Measurements from ENCODE around the gene LILRA2.
"Not testable (repeated sequence)": the region's sequence is repeated elsewhere in the genome, so short reads cannot be mapped to it uniquely, and the experiment has no call there.

Gene LILRA2
- 0 to 0.04 (median 0) reads per million in 3 experiments for total RNA-seq

DNA sequence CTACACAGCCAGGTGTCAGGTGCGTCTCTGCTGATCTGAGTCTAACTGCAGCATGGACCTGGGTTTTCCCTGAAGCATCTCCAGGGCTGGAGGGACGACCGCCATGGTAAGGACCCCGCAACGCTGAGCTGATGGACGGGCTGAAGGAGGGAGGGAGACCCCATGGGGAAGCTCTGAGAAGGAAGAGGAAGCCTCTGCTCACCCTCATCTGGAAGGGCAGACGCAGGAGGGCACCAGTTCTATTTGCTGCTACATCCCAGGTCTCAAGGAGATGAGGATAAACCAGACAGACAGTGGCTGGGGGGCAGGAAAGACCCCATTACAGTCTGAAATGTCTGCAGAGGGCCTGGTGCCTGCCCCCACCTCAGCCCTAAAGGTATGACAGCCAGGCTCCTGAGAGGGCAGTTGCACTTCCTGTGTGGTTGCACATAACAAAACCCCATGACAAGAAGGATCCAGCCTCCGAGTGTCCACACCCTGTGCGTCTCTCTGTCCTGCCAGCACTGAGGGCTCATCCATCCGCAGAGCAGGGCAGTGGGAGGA, at the start of gene LILRA2:
Gene LILRA2, plus strand, starts transcription at position 461 of the 543 bp plus-strand sequence. CDS start 89 bp downstream, outside the sequence.
- DNase-seq, result no peak

GRCh38 chr19:54525636-54526035, 48.0 kb upstream of the LILRA2 start:
- DNase-seq, result no peak

GRCh38 chr19:54526972-54527371, 46.6 kb upstream of the LILRA2 start:
- DNase-seq, result no peak

GRCh38 chr19:54530866-54531265, 42.7 kb upstream of the LILRA2 start:
- no peak for DNase-seq

- DNase-seq, result no peak
Measured at GRCh38 chr19:54532528-54532927, 41.1 kb upstream of the LILRA2 start.

GRCh38 chr19:54533476-54533875, 40.1 kb upstream of the LILRA2 start:
- DNase-seq, result no peak

DNA sequence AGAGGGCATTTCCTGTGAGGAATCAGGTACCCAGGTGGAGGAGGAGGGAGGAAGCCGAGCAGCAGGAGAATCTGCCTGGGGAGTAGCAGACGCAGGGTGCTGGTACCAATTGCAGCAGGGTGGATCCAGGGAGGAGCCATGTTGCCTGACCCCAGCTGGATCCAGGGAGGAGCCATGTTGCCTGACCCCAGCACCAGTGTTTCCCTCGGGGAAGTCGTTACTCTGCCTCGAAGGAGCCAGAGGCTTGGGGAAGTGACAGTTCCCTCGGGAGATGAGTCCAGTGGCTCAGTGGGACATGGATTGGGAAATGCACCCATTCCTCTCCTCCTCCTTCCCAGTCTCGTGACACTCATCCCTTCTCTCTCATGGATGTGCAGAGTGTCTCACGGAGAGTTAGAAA, 39.4 kb upstream of the LILRA2 start:
- DNase-seq, result no peak

GRCh38 chr19:54535601-54536000, 38.0 kb upstream of the LILRA2 start:
- no peak for DNase-seq

- DNase-seq, result no peak
Measured at GRCh38 chr19:54536956-54537355, 36.6 kb upstream of the LILRA2 start.

- DNase-seq, result no peak
Measured at GRCh38 chr19:54541712-54542111, 31.9 kb upstream of the LILRA2 start.

GRCh38 chr19:54548806-54549205, 24.8 kb upstream of the LILRA2 start:
- no peak for DNase-seq

- DNase-seq, result no peak
Measured at GRCh38 chr19:54549224-54549623, 24.4 kb upstream of the LILRA2 start.

DNA sequence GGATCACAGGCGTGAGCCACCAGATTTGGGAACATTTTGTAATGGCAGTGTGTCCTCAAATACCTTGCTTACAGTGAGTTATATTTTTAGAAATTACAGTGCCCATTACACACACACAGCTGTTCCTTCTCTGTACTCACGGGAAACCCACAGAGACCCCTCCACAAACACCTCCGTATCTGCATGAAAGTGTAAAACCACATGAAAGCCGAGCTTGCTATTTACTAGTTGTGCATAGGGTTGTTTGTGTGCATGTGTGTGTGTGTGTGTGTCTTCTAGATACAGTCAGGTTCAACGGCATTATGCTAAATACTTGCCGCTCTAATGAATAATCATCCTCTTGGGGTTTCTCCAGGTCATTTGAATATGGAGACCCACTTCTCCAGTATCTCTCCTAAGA, 22.3 kb upstream of the LILRA2 start:
- DNase-seq, result no peak

DNA sequence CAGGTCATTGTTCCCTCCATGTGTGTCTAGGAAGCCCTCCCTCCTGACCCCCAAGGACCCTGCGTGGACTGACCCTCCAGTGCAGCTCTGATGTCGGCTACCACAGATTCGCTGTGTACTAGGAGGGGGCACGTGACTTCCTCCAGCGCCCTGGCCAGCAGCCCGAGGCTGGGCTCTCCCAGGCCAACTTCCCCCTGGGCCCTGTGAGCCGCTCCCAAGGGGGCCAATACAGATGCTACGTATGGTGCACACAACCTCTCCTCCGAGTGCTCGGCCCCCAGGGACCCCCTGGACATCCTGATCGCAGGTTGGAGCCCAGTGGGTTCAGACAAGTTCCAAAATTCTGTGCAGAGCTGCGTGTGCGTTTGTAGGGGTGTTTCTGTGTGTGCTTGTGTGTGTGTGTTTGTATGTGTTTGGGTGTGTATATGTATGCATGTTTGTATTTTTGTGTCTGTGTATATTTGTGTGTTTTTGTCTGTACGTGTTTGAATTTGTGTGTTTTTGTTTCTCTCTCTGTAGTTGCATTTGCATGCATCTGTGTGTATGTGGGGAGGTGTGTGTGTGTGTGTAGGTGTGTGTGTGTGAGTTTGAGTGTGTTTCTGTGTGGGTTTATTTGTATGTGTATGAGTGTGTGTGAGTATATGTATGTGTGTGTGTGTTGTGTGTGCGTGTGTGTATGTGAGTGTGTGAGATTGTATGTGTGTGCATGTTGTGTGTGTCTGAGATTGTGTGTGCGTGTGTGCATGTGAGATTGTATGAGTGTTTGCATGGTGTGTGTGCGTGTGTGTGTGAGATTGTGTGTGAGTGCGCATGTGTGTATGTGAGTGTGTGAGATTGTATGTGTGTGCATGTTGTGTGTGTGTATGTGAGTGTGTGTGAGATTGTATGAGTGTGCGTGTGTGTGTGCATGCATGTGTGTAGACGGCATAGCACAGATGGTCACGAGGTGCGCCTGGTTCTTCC, 21.4 kb upstream of the LILRA2 start:
- no peak for DNase-seq

GRCh38 chr19:54552913-54553310, 20.7 kb upstream of the LILRA2 start:
- DNase-seq, result no peak

DNA sequence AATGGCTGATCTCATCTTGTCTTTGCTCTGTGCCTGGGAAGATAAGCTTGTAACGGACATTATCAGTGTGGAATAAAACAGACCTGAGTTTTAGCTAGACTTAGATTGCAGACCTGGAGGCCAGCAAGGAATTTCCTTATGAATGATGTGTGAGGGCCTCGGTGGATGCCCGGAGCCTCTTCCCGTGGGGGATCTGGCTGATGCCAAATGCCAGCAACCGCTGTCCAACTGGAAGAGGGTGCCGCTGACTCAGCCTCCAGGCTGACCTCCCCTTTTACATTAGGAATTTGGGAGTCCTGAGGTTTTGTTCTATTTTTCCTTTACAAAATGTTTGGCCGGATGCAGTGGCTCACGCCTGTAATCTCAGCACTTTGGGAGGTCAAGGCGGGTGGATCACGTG, 19.6 kb upstream of the LILRA2 start:
- no peak for DNase-seq

DNA sequence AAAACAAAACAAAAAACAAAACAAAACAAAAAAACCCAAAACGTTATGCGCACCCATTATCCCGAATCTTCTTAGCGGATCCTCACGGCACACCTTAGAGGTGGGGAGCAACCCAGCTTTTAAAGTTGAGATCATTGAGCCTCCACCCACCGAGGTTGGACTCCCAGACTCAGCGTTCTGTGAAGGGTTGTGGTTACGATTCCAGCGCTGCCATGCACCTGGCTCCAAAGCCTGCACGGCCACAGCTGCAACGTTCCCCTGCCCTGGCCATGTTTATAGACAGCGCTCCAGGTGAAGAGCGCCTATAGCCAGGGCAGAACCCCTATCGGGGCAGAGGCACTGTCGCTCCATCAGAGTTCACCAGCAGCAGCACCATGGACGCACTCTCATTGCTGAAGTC, 18.7 kb upstream of the LILRA2 start:
- no peak for DNase-seq

GRCh38 chr19:54556194-54556593, 17.4 kb upstream of the LILRA2 start:
- DNase-seq, result no peak

DNA sequence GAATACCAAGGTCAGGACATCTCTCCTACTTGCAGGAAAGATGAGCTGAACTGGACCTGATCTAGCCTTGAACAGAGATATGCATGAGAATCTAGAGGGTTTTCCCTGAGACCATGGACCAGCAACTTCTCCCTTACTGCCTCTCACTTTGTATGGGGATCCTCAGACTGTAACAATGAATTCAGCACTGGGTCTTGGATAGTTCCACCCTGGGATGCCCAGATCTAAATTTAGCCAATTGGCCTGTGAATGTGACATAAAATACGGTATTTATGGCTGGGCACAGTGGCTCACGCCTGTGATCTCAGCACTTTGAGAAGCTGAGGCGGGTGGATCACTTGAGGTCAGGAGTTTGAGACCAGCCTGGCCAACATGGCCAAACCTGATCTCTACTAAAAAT, 15.3 kb upstream of the LILRA2 start:
- DNase-seq, result no peak

- DNase-seq, result no peak
Measured at GRCh38 chr19:54560881-54561385, 12.7 kb upstream of the LILRA2 start.

GRCh38 chr19:54561840-54562239, 11.8 kb upstream of the LILRA2 start:
- no peak for DNase-seq

GRCh38 chr19:54563206-54563605, 10.4 kb upstream of the LILRA2 start:
- DNase-seq, result not testable (repeated sequence)

- no peak for DNase-seq
Measured at GRCh38 chr19:54570316-54570715, 3.3 kb upstream of the LILRA2 start.
